ENCODE measurements around the gene RAD51B.
A peak's percentile ranks its signal among the peaks of the same experiment; 100 is the strongest.

Gene RAD51B

GRCh38 chr14:67911562-67911961 lies 92.0 kb downstream of the RAD51B start:
- no peak overlapping the region for H3K27ac ChIP-seq (ENCODE audit: low read depth, low read length)
- no peak overlapping the region for H3K4me3 ChIP-seq (ENCODE audit: low read length)
- H3K36me3 ChIP-seq (ENCODE audit: insufficient read depth, low read length), result no peaks in the 10 kb centered on the region
- no peak overlapping the region for H3K9ac ChIP-seq (ENCODE audit: low read depth, low read length)
- peaks cover 5% of the 10 kb centered on the region; the same call in 1 of the 2 replicates for H3K4me1 ChIP-seq (ENCODE audit: insufficient read depth, low read length)
- H3K27me3 ChIP-seq (ENCODE audit: insufficient read depth, low read length), result no peaks in the 10 kb centered on the region
- WGBS, result 100% methylated on average over 2 of the region's 2 CpGs
- no peaks in the 10 kb centered on the region for H3K9me3 ChIP-seq (ENCODE audit: insufficient read depth, low read depth, low read length)

DNA sequence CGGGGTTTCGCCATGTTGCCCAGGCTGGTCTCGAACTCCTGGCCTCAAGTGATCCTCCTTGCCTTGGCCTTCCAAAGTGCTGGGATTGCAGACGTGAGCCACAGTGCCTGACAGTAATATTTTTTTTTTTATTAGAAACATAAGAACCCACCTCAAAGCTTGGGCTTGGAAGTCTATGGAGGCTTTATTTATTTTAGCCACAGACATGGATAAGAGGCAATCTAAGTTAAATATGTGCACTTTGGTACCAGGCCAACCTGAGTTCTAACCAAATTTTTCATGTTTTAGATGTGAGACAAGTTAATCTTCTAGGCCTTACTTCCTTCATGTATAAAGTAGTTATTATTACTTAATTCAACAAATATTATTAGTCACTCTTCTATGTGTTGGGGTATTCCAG lies 96.9 kb downstream of the RAD51B start:
- H3K27me3 ChIP-seq (ENCODE audit: insufficient read depth, low read length), result no peaks in the 10 kb centered on the region
- 98% methylated on average over 4 of the region's 4 CpGs for WGBS

DNA sequence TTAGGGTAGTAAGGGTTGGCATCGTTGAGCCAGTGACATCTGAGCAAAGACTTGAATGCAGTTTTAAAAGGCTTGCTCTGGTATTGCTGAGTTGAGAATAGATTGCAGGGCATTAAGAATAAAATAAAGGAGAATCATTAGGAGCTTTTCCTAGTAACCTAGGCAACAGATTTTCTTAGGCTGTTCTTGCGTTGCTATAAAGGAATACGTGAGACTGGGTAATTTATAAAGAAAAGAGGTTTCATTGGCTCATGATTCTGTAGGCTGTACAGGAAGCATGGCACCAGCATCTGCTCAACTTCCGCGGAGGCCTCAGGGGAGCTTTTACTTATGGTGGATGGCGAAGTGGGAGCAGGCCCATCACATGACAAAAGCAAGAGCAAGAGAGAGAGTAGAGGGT lies 97.4 kb downstream of the RAD51B start:
- no peaks in the 10 kb centered on the region for H3K27me3 ChIP-seq (ENCODE audit: insufficient read depth, low read length)
- no peak overlapping the region for H3K4me3 ChIP-seq (ENCODE audit: low read length)
- no peak overlapping the region for H3K27ac ChIP-seq (ENCODE audit: low read depth, low read length)
- 94% methylated on average over 6 of the region's 6 CpGs for WGBS
- peaks cover 13% of the 10 kb centered on the region for H3K4me1 ChIP-seq (ENCODE audit: insufficient read depth, low read length)
- H3K9me3 ChIP-seq (ENCODE audit: insufficient read depth, low read depth, low read length), result no peaks in the 10 kb centered on the region
- no peak overlapping the region for H3K9ac ChIP-seq (ENCODE audit: low read depth, low read length)
- H3K36me3 ChIP-seq (ENCODE audit: insufficient read depth, low read length), result no peaks in the 10 kb centered on the region

More for the DNA sequence above, 96.9 kb downstream of the RAD51B start:
- Histone ChIP-seq H3K9me3 (ENCODE audit: insufficient read depth, low read depth, low read length) (no peaks in the 10 kb centered on the region), H3K4me1 (ENCODE audit: insufficient read depth, low read length) (peaks cover 13% of the 10 kb centered on the region), H3K27ac (ENCODE audit: low read depth, low read length) (no peak overlapping the region), H3K4me3 (ENCODE audit: low read length) (no peak overlapping the region), H3K9ac (ENCODE audit: low read depth, low read length) (no peak overlapping the region), H3K36me3 (ENCODE audit: insufficient read depth, low read length) (no peaks in the 10 kb centered on the region)

DNA sequence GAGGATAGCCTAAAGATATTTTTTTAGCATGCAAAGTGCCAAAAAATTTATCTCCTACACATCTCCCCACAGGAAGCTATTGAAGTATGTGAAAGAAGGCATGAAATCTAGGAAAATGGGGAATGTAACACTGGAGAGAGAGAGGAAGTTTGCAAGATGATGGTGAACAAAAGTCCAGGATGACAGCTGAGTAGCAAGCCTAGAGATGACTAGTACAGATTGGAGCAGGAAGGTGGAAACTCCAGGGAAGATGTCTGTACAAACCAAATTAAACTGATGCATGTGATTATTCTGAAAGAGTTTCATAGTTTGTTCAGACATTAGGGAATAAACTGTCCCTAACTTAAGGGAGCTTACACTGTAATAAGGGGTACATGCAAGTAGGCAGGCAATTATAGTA lies 99.3 kb downstream of the RAD51B start:
- no peak overlapping the region for H3K27ac ChIP-seq (ENCODE audit: low read depth, low read length)

GRCh38 chr14:67919259-67920032 lies 99.9 kb downstream of the RAD51B start:
- Histone ChIP-seq H3K4me1 (ENCODE audit: insufficient read depth, low read length) (peaks cover 13% of the 10 kb centered on the region), H3K36me3 (ENCODE audit: insufficient read depth, low read length) (no peaks in the 10 kb centered on the region), H3K9ac (ENCODE audit: low read depth, low read length) (no peak overlapping the region; the same call in 1 of the 2 replicates), H3K27me3 (ENCODE audit: insufficient read depth, low read length) (no peaks in the 10 kb centered on the region), H3K9me3 (ENCODE audit: insufficient read depth, low read depth, low read length) (no peaks in the 10 kb centered on the region), H3K27ac (ENCODE audit: low read depth, low read length) (no peak overlapping the region), H3K4me3 (ENCODE audit: low read length) (no peak overlapping the region)
- 68% methylated on average over 6 of the region's 7 CpGs for WGBS

More for the DNA sequence above, 99.3 kb downstream of the RAD51B start:
- no peak overlapping the region for H3K4me3 ChIP-seq (ENCODE audit: low read length)
- no peaks in the 10 kb centered on the region for H3K36me3 ChIP-seq (ENCODE audit: insufficient read depth, low read length)
- H3K27me3 ChIP-seq (ENCODE audit: insufficient read depth, low read length), result no peaks in the 10 kb centered on the region
- H3K9ac ChIP-seq (ENCODE audit: low read depth, low read length), result peak overlapping the region; percentile 2; the same call in 1 of the 2 replicates
- H3K4me1 ChIP-seq (ENCODE audit: insufficient read depth, low read length), result peaks cover 13% of the 10 kb centered on the region
- no peaks in the 10 kb centered on the region for H3K9me3 ChIP-seq (ENCODE audit: insufficient read depth, low read depth, low read length)

GRCh38 chr14:67926821-67927220 lies 107.2 kb downstream of the RAD51B start:
- no peaks in the 10 kb centered on the region for H3K27me3 ChIP-seq (ENCODE audit: insufficient read depth, low read length)
- peaks cover 16% of the 10 kb centered on the region for H3K9me3 ChIP-seq (ENCODE audit: insufficient read depth, low read depth, low read length)
- H3K9ac ChIP-seq (ENCODE audit: low read depth, low read length), result no peak overlapping the region
- WGBS, result 99% methylated on average over 3 of the region's 3 CpGs
- 0 out of 2 replicates have a peak, but pooled peaks cover 3% of the 10 kb centered on the region for H3K4me1 ChIP-seq (ENCODE audit: insufficient read depth, low read length)
- no peak overlapping the region for H3K4me3 ChIP-seq (ENCODE audit: low read length)
- no peak overlapping the region for H3K27ac ChIP-seq (ENCODE audit: low read depth, low read length)
- no peaks in the 10 kb centered on the region for H3K36me3 ChIP-seq (ENCODE audit: insufficient read depth, low read length)

GRCh38 chr14:67927244-67927643 lies 107.7 kb downstream of the RAD51B start:
- Histone ChIP-seq H3K9me3 (ENCODE audit: insufficient read depth, low read depth, low read length) (peaks cover 16% of the 10 kb centered on the region), H3K4me1 (ENCODE audit: insufficient read depth, low read length) (0 out of 2 replicates have a peak, but pooled peaks cover 3% of the 10 kb centered on the region), H3K27ac (ENCODE audit: low read depth, low read length) (no peak overlapping the region), H3K9ac (ENCODE audit: low read depth, low read length) (no peak overlapping the region), H3K36me3 (ENCODE audit: insufficient read depth, low read length) (no peaks in the 10 kb centered on the region), H3K27me3 (ENCODE audit: insufficient read depth, low read length) (no peaks in the 10 kb centered on the region), H3K4me3 (ENCODE audit: low read length) (no peak overlapping the region)
- 86% methylated on average over 4 of the region's 4 CpGs for WGBS

DNA sequence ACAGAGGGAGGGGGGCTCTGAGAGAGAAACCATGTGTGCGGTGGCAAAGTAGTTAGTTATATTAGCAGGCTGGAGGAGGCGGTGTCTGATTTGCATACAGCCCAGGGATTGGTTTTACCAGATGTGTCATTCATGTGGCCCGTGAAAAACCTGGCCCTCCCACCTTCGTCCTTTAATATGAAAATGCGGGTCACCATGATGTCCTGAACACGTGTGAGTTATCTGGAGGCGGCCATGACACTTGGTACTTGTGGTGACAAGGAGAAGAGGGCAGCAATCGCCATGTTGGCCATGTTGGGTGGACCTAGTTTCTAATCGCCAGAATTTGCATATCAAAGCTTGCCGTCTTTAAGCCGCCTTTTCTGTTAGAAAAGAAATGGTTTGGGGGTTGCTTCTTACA lies 108.8 kb downstream of the RAD51B start:
- Histone ChIP-seq H3K9ac (ENCODE audit: low read depth, low read length) (no peak overlapping the region), H3K4me1 (ENCODE audit: insufficient read depth, low read length) (peaks cover 10% of the 10 kb centered on the region), H3K36me3 (ENCODE audit: insufficient read depth, low read length) (no peaks in the 10 kb centered on the region), H3K4me3 (ENCODE audit: low read length) (no peak overlapping the region), H3K9me3 (ENCODE audit: insufficient read depth, low read depth, low read length) (peaks cover 16% of the 10 kb centered on the region), H3K27me3 (ENCODE audit: insufficient read depth, low read length) (no peaks in the 10 kb centered on the region), H3K27ac (ENCODE audit: low read depth, low read length) (no peak overlapping the region)
- 76% methylated on average over 11 of the region's 11 CpGs for WGBS

DNA sequence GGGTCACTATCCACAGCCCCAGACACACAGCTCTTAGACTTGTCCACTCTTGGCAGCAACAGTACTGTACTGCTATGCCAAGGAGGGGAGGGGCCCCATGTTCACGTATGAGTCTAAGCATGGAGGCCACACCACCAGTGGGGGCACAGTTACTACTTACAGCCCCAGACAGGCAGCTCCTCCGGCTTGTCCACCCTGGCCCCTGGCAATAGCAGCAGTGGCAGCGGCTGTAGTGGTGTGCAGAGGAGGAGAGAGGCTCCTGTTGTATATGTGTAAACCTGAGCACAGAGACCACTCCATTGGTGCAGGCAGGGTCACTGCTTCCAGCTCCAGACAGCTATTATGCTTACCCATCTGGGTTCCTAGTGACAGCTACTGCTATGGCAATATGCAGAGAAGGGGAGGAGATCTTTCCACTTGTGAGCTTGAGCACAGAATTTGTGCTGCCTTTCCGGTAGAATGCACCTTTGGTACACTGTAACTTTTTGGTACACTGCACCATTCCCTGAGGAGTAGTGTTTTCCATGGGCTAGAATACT lies 113.2 kb downstream of the RAD51B start:
- Histone ChIP-seq H3K9ac (ENCODE audit: low read depth, low read length) (no peak overlapping the region), H3K27ac (ENCODE audit: low read depth, low read length) (peak overlapping the region; percentile 25; the same call in 1 of the 2 replicates), H3K9me3 (ENCODE audit: insufficient read depth, low read depth, low read length) (peaks cover 8% of the 10 kb centered on the region), H3K4me3 (ENCODE audit: low read length) (no peak overlapping the region), H3K27me3 (ENCODE audit: insufficient read depth, low read length) (no peaks in the 10 kb centered on the region), H3K36me3 (ENCODE audit: insufficient read depth, low read length) (no peaks in the 10 kb centered on the region), H3K4me1 (ENCODE audit: insufficient read depth, low read length) (peaks cover 40% of the 10 kb centered on the region)
- 87% methylated on average over 4 of the region's 4 CpGs for WGBS

DNA sequence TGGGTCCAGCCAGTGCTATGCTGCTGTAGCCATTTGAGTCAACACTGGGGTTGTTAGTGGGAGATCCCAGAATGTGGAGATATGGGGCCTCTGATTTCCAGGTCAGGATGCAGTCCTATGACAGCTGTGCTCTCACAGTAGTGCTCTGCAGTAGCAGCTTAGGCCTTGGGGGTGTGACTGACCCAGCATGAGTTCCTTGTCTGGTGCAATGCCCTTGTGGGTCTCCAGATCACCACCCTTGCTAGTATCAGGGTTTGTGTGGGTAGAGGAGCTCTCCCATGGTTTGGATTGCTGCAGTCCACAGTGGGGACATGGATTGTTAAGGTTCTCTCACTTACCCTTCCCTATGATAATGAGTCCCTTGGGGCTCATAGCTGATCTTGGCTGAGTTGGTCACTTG lies 113.7 kb downstream of the RAD51B start:
- H3K36me3 ChIP-seq (ENCODE audit: insufficient read depth, low read length), result no peaks in the 10 kb centered on the region
- no peak overlapping the region for H3K4me3 ChIP-seq (ENCODE audit: low read length)
- no peaks in the 10 kb centered on the region for H3K27me3 ChIP-seq (ENCODE audit: insufficient read depth, low read length)
- peak overlapping the region; percentile 25 for H3K27ac ChIP-seq (ENCODE audit: low read depth, low read length)
- H3K4me1 ChIP-seq (ENCODE audit: insufficient read depth, low read length), result peaks cover 45% of the 10 kb centered on the region
- no peak overlapping the region; the same call in 1 of the 2 replicates for H3K9ac ChIP-seq (ENCODE audit: low read depth, low read length)
- H3K9me3 ChIP-seq (ENCODE audit: insufficient read depth, low read depth, low read length), result peaks cover 8% of the 10 kb centered on the region

DNA sequence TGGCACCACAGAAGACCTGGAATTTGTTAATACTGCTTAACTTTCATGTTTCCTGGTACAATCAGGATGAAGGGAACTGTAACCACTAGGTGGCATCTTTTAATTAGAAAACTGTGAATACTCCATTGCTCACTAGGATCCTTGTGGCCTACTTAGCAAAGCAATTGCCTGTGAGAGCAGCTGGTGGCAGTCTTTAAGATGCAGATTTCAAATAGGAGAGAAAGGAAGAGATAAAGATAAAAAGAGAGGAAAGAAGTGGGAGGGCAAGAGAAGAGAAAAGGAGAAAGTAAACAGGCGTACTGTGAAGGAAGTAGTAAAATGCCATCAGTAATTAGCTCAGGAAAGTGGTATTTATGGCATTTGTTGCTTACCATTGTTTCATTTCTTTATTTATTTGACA lies 114.5 kb downstream of the RAD51B start:
- H3K36me3 ChIP-seq (ENCODE audit: insufficient read depth, low read length), result no peaks in the 10 kb centered on the region
- peak overlapping the region; percentile 25; the same call in 1 of the 2 replicates for H3K9ac ChIP-seq (ENCODE audit: low read depth, low read length)
- WGBS, result 0% methylated on average over 1 of the region's 1 CpG
- peak overlapping the region; percentile 92 for H3K27ac ChIP-seq (ENCODE audit: low read depth, low read length)
- peaks cover 50% of the 10 kb centered on the region for H3K4me1 ChIP-seq (ENCODE audit: insufficient read depth, low read length)
- H3K27me3 ChIP-seq (ENCODE audit: insufficient read depth, low read length), result no peaks in the 10 kb centered on the region
- peak overlapping the region; percentile 12; the same call in 1 of the 2 replicates for H3K4me3 ChIP-seq (ENCODE audit: low read length)
- peaks cover 8% of the 10 kb centered on the region for H3K9me3 ChIP-seq (ENCODE audit: insufficient read depth, low read depth, low read length)

Data from HUES64 (cell line).